ENCODE results near the gene OR51I2. TPM values are rescaled to one million over a fixed set of nuclear protein-coding genes. Genes with fewer than 3 reads are reported as not detected.

Gene OR51I2
- total and polyA plus RNA-seq, 12 donors, result not detected

DNA sequence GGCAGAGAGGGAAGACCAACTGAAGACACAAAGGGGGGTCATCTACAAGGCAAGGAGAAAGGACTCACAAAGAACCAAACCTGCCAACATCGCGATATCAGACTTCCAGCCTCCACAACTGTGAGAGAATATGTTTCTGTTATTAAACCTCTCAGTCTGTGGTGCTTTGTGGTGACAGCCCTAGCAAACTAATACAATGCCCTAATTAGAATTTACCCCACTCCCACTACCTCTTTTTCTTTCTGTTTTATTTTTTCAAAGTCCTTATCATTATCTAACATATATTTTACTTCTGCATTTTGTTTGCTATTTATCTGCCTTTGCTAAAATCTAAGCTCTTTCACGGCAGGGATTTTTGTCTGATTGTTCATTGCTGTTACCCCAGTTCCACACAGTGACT is 36.9 kb downstream of the OR51I2 start:
- H3K36me3 ChIP-seq, result no peaks in the 10 kb centered on the region
- intact Hi-C loops (cut with DNase I), result loop anchor here in 1 of 10 donors (5.0 kb wide), 1 partner anchor 321 kb away; the partner anchor contains the start of gene OR52N2
- H3K4me3 ChIP-seq, result no peak overlapping the region
- H3K9me3 ChIP-seq, result no peaks in the 10 kb centered on the region
- WGBS, 2 donors, result 89 to 90% methylated on average over 3 of the region's 3 CpGs
- H3K27ac ChIP-seq, result no peak overlapping the region
- no peaks in the 10 kb centered on the region for H3K4me1 ChIP-seq
- H3K27me3 ChIP-seq, result peaks cover 0 to 5% (median 0%) of the 10 kb centered on the region in 7 donors
- DNase-seq (no peak), ATAC-seq (no peak)
- TF ChIP-seq, protein P1, sequence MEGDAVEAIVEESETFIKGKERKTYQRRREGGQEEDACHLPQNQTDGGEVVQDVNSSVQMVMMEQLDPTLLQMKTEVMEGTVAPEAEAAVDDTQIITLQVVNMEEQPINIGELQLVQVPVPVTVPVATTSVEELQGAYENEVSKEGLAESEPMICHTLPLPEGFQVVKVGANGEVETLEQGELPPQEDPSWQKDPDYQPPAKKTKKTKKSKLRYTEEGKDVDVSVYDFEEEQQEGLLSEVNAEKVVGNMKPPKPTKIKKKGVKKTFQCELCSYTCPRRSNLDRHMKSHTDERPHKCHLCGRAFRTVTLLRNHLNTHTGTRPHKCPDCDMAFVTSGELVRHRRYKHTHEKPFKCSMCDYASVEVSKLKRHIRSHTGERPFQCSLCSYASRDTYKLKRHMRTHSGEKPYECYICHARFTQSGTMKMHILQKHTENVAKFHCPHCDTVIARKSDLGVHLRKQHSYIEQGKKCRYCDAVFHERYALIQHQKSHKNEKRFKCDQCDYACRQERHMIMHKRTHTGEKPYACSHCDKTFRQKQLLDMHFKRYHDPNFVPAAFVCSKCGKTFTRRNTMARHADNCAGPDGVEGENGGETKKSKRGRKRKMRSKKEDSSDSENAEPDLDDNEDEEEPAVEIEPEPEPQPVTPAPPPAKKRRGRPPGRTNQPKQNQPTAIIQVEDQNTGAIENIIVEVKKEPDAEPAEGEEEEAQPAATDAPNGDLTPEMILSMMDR (IDR thresholded peaks at IDR 0.05), result no peak

DNA sequence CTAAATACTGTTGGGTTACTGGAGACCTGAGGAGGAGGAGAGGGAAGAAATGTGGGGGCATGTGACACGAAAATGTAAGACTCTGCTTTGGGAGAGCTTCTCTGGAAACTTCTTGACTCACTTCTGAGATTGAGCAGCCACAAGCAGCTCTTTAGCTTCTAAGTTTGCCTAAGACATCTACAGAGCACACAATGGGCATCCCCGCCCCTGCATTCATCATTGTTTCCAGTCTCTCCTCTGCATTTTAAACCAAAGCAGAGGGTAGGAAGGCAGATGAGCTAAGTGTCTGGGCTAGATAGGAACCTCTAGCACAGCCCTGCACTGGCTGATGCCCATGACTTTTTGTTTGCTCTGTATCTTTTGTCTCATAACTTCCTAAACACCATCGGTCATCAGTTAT is 37.3 kb downstream of the OR51I2 start:
- Histone ChIP-seq H3K9me3 (no peaks in the 10 kb centered on the region), H3K4me1 (no peaks in the 10 kb centered on the region), H3K27ac (no peak overlapping the region), H3K27me3 (peaks cover 0 to 5% (median 0%) of the 10 kb centered on the region in 7 donors), H3K36me3 (no peaks in the 10 kb centered on the region), H3K4me3 (no peak overlapping the region)
- ATAC-seq, result no peak
- intact Hi-C loops (cut with DNase I), result loop anchor here in 1 of 10 donors (5.0 kb wide), 1 partner anchor 321 kb away; the partner anchor contains the start of gene OR52N2
- WGBS, 2 donors, result 68 to 77% methylated on average over 3 of the region's 3 CpGs
- DNase-seq, result no peak
- TF ChIP-seq, protein P1 (IDR thresholded peaks at IDR 0.05), result no peak

DNA sequence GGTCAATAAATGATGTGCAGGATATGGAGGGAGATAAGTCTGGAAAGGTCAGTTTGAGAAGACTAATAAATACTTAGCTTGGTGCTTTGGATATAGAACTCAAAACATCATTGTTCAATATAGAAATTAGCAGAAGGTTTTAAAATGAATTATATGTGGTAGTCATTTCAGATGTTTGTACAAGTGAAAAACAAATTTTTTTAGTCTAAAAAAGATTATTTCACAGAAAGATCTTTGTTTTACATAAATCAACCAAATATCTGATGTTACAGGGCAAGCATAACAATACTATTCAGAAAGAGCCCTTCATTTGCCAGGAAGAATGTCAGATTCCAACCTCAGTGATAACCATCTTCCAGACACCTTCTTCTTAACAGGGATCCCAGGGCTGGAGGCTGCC is 39.3 kb downstream of the OR51I2 start, which contains the start of gene OR52D1:
Gene OR52D1 (plus strand): TSS at position 301 of the 400 bp plus-strand sequence. CDS start 22 bp downstream, at position 323.
- intact Hi-C loops (cut with DNase I), result loop anchor here in 1 of 10 donors (5.0 kb wide), 1 partner anchor 319 kb away; the partner anchor contains the start of gene OR52N2
- Histone ChIP-seq H3K27me3 (peaks cover 0 to 5% (median 0%) of the 10 kb centered on the region in 7 donors), H3K27ac (no peak within 1 kb of the TSS), H3K4me3 (no peak within 1 kb of the TSS), H3K4me1 (no peaks in the 10 kb centered on the region), H3K9me3 (no peaks in the 10 kb centered on the region), H3K36me3 (no peaks in the 10 kb centered on the region)
- no peak for ATAC-seq
- TF ChIP-seq, protein P1 (IDR thresholded peaks at IDR 0.05), result no peak
- DNase-seq, result no peak

DNA sequence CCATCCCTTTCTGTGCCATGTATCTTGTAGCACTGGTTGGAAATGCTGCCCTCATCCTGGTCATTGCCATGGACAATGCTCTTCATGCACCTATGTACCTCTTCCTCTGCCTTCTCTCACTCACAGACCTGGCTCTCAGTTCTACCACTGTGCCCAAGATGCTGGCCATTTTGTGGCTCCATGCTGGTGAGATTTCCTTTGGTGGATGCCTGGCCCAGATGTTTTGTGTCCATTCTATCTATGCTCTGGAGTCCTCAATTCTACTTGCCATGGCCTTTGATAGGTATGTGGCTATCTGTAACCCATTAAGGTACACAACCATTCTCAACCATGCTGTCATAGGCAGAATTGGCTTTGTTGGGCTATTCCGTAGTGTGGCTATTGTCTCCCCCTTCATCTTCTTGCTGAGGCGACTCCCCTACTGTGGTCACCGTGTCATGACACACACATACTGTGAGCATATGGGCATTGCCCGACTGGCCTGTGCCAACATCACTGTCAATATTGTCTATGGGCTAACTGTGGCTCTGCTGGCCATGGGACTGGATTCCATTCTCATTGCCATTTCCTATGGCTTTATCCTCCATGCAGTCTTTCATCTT is 39.8 kb downstream of the OR51I2 start:
- Histone ChIP-seq H3K9me3 (no peaks in the 10 kb centered on the region), H3K4me1 (no peaks in the 10 kb centered on the region), H3K27ac (no peak overlapping the region), H3K4me3 (no peak overlapping the region), H3K36me3 (no peaks in the 10 kb centered on the region), H3K27me3 (peaks cover 0 to 5% (median 0%) of the 10 kb centered on the region in 7 donors)
- intact Hi-C loops (cut with DNase I), result loop anchor here in 1 of 10 donors (5.0 kb wide), 1 partner anchor 318 kb away; the partner anchor contains the start of gene OR52N2
- 94 to 96% methylated on average over 4 of the region's 4 CpGs for WGBS, 2 donors
- TF ChIP-seq, protein P1 (IDR thresholded peaks at IDR 0.05), result no peak
- DNase-seq (no peak), ATAC-seq (no peak)

Measured in heart right ventricle (tissue), 16 donors.